ENCODE measurements around the gene DENND1A.

Gene DENND1A

GRCh38 chr9:123426406-123426805 is 503.5 kb downstream of the DENND1A start:
- DNase-seq (ENCODE audit: low read depth), result no peak

DNA sequence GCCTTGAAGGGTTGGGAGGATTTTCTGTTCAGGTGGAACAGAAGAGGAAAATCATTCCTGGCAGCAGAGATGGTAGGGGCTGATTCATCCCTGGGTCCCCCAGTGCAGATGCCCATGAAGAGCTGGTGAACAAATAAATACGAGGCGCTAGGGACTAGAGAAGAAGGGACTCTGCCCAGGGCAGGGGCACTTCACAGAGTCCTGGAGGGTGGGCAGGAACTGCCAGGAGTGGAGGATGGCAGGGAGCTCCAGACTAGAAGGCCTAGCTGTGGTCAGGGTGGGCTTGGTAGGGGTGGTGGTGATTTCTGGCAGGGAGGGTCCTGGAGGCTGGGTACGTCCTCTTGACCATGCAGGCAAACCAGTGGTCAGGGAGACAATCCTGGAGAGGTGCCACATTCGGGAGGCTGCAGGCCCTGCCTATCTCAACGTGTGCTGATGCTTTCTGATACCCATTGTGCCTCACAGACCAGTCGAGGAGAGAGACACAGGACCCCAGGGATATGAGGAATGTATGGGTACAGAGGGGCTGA is 504.0 kb downstream of the DENND1A start:
- DNase-seq (ENCODE audit: low read depth), result no peak

DNA sequence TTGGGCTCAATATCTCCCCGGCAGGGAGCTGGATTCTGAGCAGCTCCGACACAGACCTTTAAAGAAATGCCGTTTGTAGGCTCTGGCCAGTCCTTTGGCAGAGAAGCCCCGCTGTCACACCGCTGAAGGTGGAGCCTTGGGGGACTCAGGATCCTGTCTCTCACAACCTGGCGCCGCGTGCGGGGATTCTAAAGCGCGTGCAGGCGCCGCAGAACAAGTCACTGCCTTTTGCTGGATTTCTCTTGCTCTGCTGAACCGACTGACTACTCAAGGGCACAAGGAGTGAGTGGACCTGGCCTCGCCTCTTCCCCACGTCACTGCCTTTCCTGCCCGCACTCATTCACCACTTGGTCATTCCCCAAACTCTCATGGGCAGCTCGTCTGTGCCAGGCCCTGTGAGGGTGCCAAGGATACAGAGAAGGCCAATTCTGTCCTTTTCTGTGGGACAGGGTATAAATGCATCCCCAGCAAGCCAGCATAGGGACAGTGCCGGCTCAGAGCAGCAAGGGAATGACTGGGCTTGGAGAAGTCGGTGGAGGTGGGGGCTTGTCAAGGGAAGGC is 504.6 kb downstream of the DENND1A start:
- no peak for DNase-seq (ENCODE audit: low read depth)

GRCh38 chr9:123424552-123425225 is 505.2 kb downstream of the DENND1A start:
- no peak for DNase-seq (ENCODE audit: low read depth)

GRCh38 chr9:123424131-123424530 is 505.8 kb downstream of the DENND1A start:
- DNase-seq (ENCODE audit: low read depth), result no peak

DNA sequence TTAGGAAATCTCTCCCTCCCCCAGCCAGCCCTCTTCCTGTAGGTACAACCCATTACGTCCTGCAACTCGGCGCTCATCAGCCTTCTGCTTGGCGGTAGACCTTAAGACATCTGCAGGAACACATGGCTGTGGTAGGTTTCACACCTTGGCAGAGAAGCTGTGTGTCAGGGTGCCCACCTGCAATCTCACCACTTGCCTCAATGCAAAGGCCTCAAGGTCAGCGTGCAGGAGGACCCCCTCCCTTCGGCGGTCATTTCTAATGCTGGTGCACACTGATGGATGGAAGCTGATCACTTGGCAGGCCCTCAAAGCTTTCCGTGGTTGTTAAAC is 506.6 kb downstream of the DENND1A start:
- DNase-seq (ENCODE audit: low read depth), result no peak

- DNase-seq (ENCODE audit: low read depth), result no peak
Observed at GRCh38 chr9:123422635-123423310, 507.2 kb downstream of the DENND1A start.

- no peak for DNase-seq (ENCODE audit: low read depth)
Observed at GRCh38 chr9:123421801-123422455, 508.0 kb downstream of the DENND1A start.

DNA sequence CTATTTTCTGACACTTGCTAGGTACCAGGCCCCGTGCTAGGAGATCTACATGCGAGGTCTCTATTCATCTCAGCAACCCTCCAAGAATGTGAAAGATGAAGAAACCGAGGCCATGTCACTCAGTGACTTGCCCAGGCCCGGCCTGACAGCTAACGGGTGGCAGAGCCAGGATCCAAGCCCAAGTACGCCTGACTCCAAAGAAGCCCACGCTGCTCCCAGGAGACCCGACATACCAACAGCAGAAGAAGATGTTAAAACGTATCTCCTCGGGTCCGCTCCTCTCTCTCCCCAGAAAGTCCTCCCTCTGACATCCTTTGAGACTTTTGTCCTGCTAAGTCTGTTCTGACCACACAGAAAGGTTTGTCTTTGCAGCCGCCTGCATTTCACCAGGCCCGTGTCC is 508.7 kb downstream of the DENND1A start:
- no peak for DNase-seq (ENCODE audit: low read depth)

DNA sequence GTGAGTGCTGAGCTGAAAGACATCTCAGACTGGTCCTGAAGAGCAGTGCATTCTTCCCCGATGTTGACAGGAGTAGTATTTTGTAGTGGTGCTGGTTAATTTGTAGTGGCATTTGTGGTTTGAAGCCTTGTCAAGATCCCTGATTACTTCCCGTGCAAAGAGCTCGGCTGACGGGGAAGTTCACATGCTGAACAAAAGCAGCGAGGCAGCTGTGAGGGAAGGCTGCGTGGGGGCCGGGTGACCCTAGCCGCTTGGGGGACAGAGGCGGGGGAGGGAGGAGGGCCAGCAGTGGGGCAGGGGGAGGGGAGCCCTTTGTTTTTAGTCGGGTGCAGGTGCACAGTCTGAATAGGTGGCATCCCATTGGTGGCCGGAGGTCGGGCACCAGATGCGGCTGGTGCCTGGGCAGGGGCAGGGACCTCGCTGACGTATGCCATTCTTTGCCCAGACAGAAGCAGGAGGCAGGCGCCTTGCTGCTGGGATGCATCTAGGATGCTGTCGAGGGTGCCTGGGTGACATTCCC is 509.3 kb downstream of the DENND1A start:
- DNase-seq (ENCODE audit: low read depth), result no peak

DNA sequence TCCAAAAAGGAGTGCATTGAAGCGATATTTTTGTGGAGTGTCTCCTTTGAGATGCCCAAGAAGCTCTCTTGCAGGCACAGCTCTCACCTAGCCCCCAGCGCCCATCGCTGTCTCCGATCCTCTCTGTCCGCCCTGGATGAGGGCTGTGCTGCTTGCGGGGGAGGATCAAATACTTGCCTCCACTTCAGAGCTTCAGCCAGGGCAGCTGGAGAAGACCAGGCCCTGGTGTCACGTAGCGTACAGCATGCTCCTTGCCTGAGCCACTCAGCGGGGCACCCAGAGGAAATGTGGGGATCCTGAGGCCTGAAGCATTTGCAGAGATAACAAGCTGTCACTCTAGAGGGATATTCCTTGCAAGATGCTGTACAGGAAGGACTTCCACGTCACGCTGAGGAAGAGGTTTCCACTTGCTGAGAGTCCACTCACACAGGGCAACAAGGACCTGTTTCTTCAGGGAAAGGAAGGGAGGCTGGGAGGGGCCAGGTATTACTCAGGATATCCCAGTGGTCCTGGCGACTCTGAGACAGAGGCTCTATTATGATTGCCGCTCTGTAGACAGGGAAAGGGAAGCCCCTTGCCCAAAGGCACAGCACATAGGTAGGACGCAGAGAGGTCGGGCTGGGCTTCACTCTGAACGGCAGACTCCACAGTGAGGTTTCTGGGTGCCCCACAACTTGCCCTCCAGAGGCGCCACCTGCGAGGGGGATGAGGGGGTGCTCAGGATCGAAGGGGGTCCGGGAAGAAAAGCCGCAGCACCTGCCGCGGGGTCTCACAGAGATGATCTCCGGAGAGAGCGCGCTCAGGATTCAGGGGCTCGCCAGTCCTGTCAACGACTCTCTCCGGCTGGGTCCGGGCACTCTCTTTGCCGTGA is 510.0 kb downstream of the DENND1A start:
- no peak for DNase-seq (ENCODE audit: low read depth)

GRCh38 chr9:123419091-123419490 is 510.8 kb downstream of the DENND1A start:
- no peak for DNase-seq (ENCODE audit: low read depth)

GRCh38 chr9:123418506-123418905 is 511.4 kb downstream of the DENND1A start:
- no peak for DNase-seq (ENCODE audit: low read depth)

DNA sequence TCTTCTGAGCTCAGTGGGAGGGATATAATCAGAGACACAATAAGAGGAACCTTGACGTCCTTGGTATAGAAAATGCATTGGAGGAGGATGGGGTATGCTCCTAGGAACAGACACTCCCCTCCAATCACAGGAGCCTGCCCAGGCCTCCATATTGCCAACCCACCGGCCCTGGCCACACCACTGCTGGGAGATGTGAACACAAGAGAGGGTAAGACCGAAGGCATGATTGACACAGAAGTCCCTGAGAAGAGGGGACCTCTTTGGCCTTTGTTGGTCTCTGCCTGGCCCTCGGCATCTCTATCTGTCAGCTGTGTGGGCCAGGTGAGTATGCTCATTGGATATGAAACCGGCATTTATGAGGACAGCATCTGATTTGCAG is 511.9 kb downstream of the DENND1A start:
- DNase-seq (ENCODE audit: low read depth), result no peak

DNA sequence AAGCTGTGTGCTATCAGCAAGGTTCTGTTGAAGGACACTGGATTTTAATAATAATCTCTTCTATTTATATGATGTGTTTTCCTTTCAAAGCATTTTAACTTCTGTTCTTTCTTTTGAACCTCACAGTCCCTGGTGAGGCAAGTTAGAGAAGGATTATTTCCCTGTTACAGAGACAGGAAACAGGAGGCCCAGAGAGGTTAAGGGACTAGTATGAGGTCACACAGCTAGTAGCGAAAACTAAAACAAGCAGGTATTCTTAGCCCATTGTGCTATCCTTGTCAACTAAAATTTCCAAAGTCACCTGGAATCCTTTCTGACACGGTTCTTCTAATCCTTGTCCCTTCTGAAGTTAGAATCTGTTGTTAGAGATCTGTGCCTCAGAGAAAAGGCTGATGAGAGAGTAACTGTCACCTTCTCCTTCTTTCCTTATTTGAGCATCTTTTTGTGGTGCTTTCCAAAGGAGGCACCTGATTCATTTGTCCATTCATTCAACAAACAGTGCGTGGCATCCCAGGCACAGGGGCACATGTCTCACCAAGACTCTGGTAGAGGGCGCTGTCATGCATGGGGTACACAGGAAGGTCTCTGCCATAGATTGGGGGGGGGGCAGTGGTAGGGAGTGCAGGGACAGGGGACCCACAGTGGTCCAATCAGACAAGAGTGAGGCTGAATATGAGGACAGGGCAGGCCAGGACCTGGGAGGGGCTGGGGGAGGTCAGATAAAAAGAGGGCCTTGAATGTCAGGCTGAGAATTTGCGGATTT is 512.5 kb downstream of the DENND1A start:
- no peak for DNase-seq (ENCODE audit: low read depth)

DNA sequence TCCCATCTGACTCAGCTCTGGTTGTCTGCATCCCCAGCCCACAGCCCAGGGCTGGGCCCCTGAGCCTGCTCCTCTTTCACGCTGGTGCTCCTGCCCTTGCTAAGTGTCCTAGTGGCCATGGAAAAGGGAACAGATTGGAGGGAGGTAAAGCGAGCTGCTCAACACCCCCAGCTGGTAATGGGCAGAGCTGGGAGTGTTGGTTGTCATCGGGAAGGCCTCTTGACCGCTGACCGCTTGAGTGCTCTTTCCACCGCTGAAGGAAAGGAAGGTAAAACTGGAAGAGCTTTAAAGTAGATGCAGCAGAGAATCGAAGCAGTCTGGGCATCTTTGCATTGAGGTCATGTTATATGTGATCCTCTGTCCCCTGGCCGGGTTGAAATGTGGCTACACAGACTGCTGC is 513.8 kb downstream of the DENND1A start:
- DNase-seq (ENCODE audit: low read depth), result no peak

DNA sequence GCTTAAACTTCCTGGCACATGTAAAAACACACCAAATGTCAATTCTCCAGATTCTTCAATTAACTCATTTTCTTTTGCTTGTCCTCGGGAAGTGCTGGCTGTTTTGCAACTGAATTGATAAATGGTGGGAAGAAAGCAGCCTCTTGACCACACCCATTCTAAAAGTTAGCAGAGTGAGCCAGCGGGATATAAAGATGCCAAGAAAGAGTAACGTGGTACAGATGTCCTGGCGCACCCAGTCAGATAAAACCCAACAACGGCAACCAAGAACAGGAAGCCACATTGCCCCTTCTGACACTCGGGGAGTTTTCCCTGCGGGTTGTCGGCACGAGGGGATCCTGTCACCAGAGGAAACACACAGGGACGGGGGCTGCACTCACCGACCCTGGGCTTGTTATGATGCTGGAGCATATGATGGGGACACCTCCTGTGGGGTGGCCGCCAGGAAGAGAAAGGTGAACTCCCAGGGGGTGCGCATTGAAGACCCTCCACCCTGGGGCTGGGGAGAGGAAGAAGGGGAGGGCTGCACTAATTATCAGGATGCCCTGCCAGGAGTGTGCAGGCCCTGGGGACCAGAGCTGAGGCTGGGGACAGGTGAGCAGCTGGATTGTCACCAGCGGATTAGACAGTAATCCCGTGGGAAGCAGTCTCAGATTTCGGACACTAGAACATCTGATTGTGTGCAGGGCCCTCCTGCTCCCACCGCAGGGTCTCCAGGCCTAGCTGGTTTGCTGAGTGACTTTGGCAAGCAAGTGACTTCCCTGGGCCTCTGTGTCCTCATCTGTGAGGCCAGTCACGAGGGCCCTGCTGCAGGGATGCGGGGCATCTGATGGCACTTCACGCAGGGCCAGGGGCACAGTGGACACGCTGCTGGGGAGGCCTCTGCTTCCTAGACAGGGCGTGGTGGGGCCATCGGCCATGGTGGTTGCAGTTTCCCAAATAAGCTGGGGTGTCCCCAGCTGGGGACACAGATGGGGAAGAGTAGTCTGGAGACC is 514.7 kb downstream of the DENND1A start:
- no peak for DNase-seq (ENCODE audit: low read depth)

GRCh38 chr9:123414204-123414603 is 515.7 kb downstream of the DENND1A start:
- no peak for DNase-seq (ENCODE audit: low read depth)

- DNase-seq (ENCODE audit: low read depth), result no peak
Observed at GRCh38 chr9:123412171-123412820, 517.6 kb downstream of the DENND1A start.

Data from HS-5 (cell line).